Glutamatergic neuron (in vitro differentiated cells): ENCODE results near the gene PALMD. TPM values are rescaled to one million over a fixed set of nuclear protein-coding genes. Genes with fewer than 3 reads are reported as not detected.

Source experiments
- DNase-seq: peaks from one replicate; pipeline ENCODE4 v3.0.0; 2022
- H3K27ac Mint-ChIP-seq: one replicate; pipeline ENCODE4 v1.8.0; 2020; ENCODE audit warnings: mild to moderate bottlenecking, mixed read lengths, inconsistent platforms; ENCODE audit not compliant: unreplicated experiment
- H3K27me3 Mint-ChIP-seq: one replicate; pipeline ENCODE4 v1.8.0; 2020; ENCODE audit warnings: mild to moderate bottlenecking, moderate library complexity, mixed read lengths, inconsistent platforms; ENCODE audit not compliant: unreplicated experiment
- H3K36me3 Mint-ChIP-seq: one replicate; pipeline ENCODE4 v1.8.0; 2020; ENCODE audit warnings: mild to moderate bottlenecking, mixed read lengths, inconsistent platforms; ENCODE audit not compliant: unreplicated experiment
- H3K4me1 Mint-ChIP-seq: one replicate; pipeline ENCODE4 v1.8.0; 2020; ENCODE audit warnings: mild to moderate bottlenecking, low read depth, mixed read lengths, inconsistent platforms; ENCODE audit not compliant: unreplicated experiment
- H3K4me3 Mint-ChIP-seq: one replicate; pipeline ENCODE4 v1.8.0; 2020; ENCODE audit warnings: mild to moderate bottlenecking, mixed read lengths, inconsistent platforms; ENCODE audit not compliant: unreplicated experiment
- H3K9me3 Mint-ChIP-seq: one replicate; pipeline ENCODE4 v1.8.0; 2020; ENCODE audit warnings: mild to moderate bottlenecking, moderate library complexity, mixed read lengths, inconsistent platforms; ENCODE audit not compliant: unreplicated experiment
- CTCF ChIP-seq: fragments of 200-600 bp; sonication (generic); IDR thresholded peaks from one replicate; pipeline ENCODE4 v1.5.0; 2021; ENCODE audit not compliant: partially characterized antibody, unreplicated experiment
- total RNA-seq: library from RNA; stranded (reverse); fragmentation: NEBNext Ultra II Directional; extraction: Animal tissue kit (Norgen Biotek cat#: 25700); gene quantifications from one replicate; pipeline ENCODE4 v1.2.1, GENCODE V29; 2021; ENCODE audit not compliant: unreplicated experiment

The PALMD gene
- total RNA-seq, 1 donor from 2014 or later, result 5.1 TPM

DNA sequence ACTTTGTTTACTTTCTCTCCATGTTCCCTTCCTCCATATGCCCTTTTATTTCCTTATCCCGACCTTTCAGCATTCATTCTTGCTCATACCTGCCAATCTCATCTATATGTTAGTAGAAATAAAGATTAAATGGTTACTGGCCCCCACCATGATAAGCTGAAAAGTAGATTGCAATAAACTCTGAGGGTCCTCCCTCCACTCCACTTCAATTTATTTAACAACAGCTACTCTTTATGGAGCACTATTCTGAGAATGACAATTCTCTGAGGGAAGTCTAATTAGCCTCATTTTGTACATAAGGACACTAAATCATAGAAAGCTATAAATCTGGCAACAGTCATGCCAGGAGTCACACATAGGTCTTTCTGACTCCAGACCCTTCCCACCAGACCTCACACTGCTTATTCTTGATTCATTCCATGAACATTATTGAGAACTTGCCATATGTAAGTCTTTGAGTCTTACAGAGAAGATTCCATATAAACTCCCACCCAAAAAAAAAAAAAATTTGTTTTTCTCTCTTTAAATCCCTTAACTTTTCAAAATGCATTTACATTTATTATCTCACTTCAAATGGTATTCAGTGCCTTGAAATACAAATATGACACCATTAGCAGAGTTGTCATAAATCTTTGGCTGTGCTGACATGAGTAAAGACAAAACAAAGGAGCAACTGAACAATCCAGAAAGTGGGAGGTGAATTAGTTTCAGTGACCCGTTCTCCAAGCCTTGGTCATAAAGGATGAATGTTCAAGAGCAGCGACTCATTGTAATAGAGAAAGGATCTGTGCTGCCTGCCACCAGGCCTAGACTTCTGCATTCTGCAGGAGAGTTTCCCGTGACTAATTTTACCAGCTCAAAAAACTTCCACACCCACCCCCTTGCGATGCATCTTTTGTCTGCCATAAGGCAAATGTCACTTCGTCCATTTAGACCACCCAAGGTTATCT lies 28.5 kb downstream of the PALMD start:
- Mint-ChIP-seq H3K27ac (no peak overlapping the region), H3K4me3 (no peak overlapping the region), H3K27me3 (no peaks in the 10 kb centered on the region)

GRCh38 chr1:99675292-99675691 lies 29.4 kb downstream of the PALMD start:
- TF ChIP-seq CTCF, result no peak

More for the DNA sequence above, 28.5 kb downstream of the PALMD start:
- no peaks in the 10 kb centered on the region for H3K36me3 Mint-ChIP-seq
- H3K4me1 Mint-ChIP-seq, result peaks cover 11% of the 10 kb centered on the region
- TF ChIP-seq CTCF, result no peak
- no peaks in the 10 kb centered on the region for H3K9me3 Mint-ChIP-seq
- no peak for DNase-seq

DNA sequence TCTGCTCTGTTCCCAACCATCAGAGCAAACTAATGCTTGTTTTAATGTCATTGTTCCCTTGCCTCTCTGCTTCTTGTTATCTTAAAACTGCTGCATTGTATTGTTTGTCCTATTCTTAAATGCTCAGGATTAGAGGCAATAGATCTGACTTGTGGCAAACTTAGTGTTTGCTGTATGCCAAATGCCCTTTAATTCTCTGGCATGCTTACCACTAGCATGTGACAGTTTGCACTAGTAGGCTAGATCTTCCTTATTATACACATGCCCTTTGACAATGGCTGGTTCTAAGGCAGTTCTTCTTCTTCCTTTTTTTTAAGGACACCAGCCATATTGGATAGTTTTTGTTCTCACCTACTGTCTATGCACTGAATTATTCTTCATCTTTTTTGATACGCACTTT lies 30.1 kb downstream of the PALMD start:
- peaks cover 15% of the 10 kb centered on the region for H3K4me1 Mint-ChIP-seq
- no peaks in the 10 kb centered on the region for H3K9me3 Mint-ChIP-seq
- DNase-seq, result no peak
- no peak for TF ChIP-seq CTCF
- no peak overlapping the region for H3K4me3 Mint-ChIP-seq
- no peaks in the 10 kb centered on the region for H3K36me3 Mint-ChIP-seq
- H3K27ac Mint-ChIP-seq, result no peak overlapping the region
- no peaks in the 10 kb centered on the region for H3K27me3 Mint-ChIP-seq

More at GRCh38 chr1:99675292-99675691, 29.4 kb downstream of the PALMD start:
- no peaks in the 10 kb centered on the region for H3K27me3 Mint-ChIP-seq
- no peak overlapping the region for H3K4me3 Mint-ChIP-seq
- H3K36me3 Mint-ChIP-seq, result no peaks in the 10 kb centered on the region
- H3K4me1 Mint-ChIP-seq, result peaks cover 14% of the 10 kb centered on the region
- H3K9me3 Mint-ChIP-seq, result no peaks in the 10 kb centered on the region
- DNase-seq, result no peak
- H3K27ac Mint-ChIP-seq, result no peak overlapping the region

- no peak overlapping the region for H3K4me3 Mint-ChIP-seq
- H3K36me3 Mint-ChIP-seq, result no peaks in the 10 kb centered on the region
- TF ChIP-seq CTCF, result no peak
- DNase-seq, result no peak
- peaks cover 15% of the 10 kb centered on the region for H3K4me1 Mint-ChIP-seq
- H3K9me3 Mint-ChIP-seq, result no peaks in the 10 kb centered on the region
- H3K27me3 Mint-ChIP-seq, result peaks cover 2% of the 10 kb centered on the region
- H3K27ac Mint-ChIP-seq, result no peak overlapping the region
Observed at GRCh38 chr1:99676876-99677275, 31.0 kb downstream of the PALMD start.

DNA sequence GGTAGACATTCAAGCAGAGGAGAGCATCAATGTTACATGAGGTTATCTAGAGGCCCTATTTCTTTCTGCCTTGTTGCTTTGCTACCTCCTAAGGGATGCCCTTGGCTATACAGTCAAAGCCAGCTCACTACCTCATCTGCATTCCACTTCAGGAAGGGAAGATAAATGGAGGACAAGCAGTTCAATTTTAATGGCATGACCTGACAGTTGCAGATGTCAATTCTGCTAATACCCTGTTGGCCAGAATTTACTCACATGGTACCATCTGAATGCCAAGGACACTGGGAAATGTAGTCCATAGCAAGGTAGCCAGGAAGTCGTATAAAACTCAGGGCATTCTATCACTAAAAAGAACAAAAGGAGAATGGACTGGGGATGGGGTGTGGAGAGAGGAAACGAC lies 31.5 kb downstream of the PALMD start:
- peaks cover 2% of the 10 kb centered on the region for H3K27me3 Mint-ChIP-seq
- peaks cover 11% of the 10 kb centered on the region for H3K4me1 Mint-ChIP-seq
- no peak for DNase-seq
- no peaks in the 10 kb centered on the region for H3K36me3 Mint-ChIP-seq
- no peak for TF ChIP-seq CTCF
- H3K4me3 Mint-ChIP-seq, result no peak overlapping the region
- no peaks in the 10 kb centered on the region for H3K9me3 Mint-ChIP-seq
- H3K27ac Mint-ChIP-seq, result no peak overlapping the region
